ENCODE measurements around the gene S100A12. TPM values are rescaled to one million over a fixed set of nuclear protein-coding genes. Genes with fewer than 3 reads are reported as not detected.

The S100A12 gene
- total RNA-seq, 1 experiment from 2014 or later: not detected

GRCh38 chr1:153392258-153392657 is 16.8 kb upstream of the S100A12 start:
- Histone ChIP-seq H3K18ac (ENCODE audit: insufficient read length, low read depth, low read length) (no peak overlapping the region), H3K4ac (ENCODE audit: low read depth, low read length) (no peak overlapping the region), H4K91ac (ENCODE audit: insufficient read length, low read depth, low read length) (no peak overlapping the region), H4K8ac (replicated peaks; ENCODE audit: insufficient read length, low read depth, low read length) (no peak overlapping the region), H2BK5ac (ENCODE audit: insufficient read length, low read length) (no peak overlapping the region), H3K9me3 (ENCODE audit: control insufficient read depth, low read depth, low read length) (no peaks in the 10 kb centered on the region), H3K23me2 (ENCODE audit: insufficient read length, low read depth, low read length, poor library complexity, severe bottlenecking) (no peaks in the 10 kb centered on the region), H3K27ac (ENCODE audit: insufficient read length, low read depth, low read length) (no peak overlapping the region), H2BK20ac (ENCODE audit: low read depth, low read length, poor library complexity, severe bottlenecking) (no peak overlapping the region), H4K20me1 (ENCODE audit: control insufficient read depth, insufficient read depth, insufficient read length) (no peaks in the 10 kb centered on the region), H3K27me3 (ENCODE audit: insufficient read depth, low read length) (no peaks in the 10 kb centered on the region), H3K9ac (ENCODE audit: extremely low read depth, insufficient read length, low read length) (no peak overlapping the region), H3K4me1 (ENCODE audit: insufficient read depth, low read length) (no peaks in the 10 kb centered on the region), H2BK15ac (ENCODE audit: low read depth, low read length) (no peak overlapping the region), H2BK12ac (ENCODE audit: insufficient read length, low read depth, low read length) (no peak overlapping the region), H3K79me2 (ENCODE audit: insufficient read depth, low read length) (no peaks in the 10 kb centered on the region), H2AFZ (ENCODE audit: low read length) (no peak overlapping the region), H3K4me2 (ENCODE audit: insufficient read depth, insufficient read length, low read length) (no peak overlapping the region), H3K23ac (ENCODE audit: insufficient read length, low read depth, low read length) (no peak overlapping the region), H3K14ac (ENCODE audit: insufficient read depth, low read length) (no peak overlapping the region), H3K56ac (ENCODE audit: insufficient read length, low read depth, low read length) (no peak overlapping the region), H3T11ph (ENCODE audit: low read length) (no peak overlapping the region), H3K79me1 (ENCODE audit: insufficient read depth, low read depth, low read length, poor library complexity, severe bottlenecking) (no peaks in the 10 kb centered on the region), H4K5ac (ENCODE audit: insufficient read length, low read depth, low read length) (no peak overlapping the region), H2AK5ac (ENCODE audit: insufficient read length, low read length) (no peak overlapping the region), H2BK120ac (ENCODE audit: low read depth, low read length, poor library complexity, severe bottlenecking) (no peak overlapping the region)
- no peak overlapping the region for H3K4me3 Mint-ChIP-seq
- peaks cover 0 to 2% of the 10 kb centered on the region in 2 experiments; a peak in 1 of 4 replicates for H3K4me1 Mint-ChIP-seq
- DNase-seq: no peak
- no peak overlapping the region for H3K27ac Mint-ChIP-seq
- WGBS (ENCODE audit: extremely low coverage, insufficient read length, low lambda C conversion rate): no CpG with 5 or more reads among the region's 3 CpGs
- peaks cover 12% of the 10 kb centered on the region for H3K27me3 Mint-ChIP-seq (ENCODE audit: low read depth)
- H3K9me3 Mint-ChIP-seq: no peaks in the 10 kb centered on the region
- H3K36me3 Mint-ChIP-seq (ENCODE audit: insufficient read depth in 1 of 3, low read depth in 3 of 3): no peaks in the 10 kb centered on the region
- TF ChIP-seq CTCF (conservative IDR thresholded peaks at IDR 0.05): no peak

Data from H9 (cell line).